OCI-LY3 (cell line): ENCODE data around the gene TRAF3.

ENCODE experiments used
- EZH2phosphoT487 ChIP-seq: fragments of 200-600 bp; shearing (Covaris generic); IDR thresholded peaks from 2 replicates; pipeline ENCODE4 v1.6.1; 2018; ENCODE audit warnings: antibody characterized with exemption, mixed run types, low read depth
- TF ChIP-seq, protein P1 (sequence below): fragments of 200-600, 300-600 bp; sonication (generic); IDR thresholded peaks from 2 replicates; pipeline ENCODE4 v1.5.1; 2014; ENCODE audit warnings: antibody characterized with exemption, low read length, low read depth

DNA sequence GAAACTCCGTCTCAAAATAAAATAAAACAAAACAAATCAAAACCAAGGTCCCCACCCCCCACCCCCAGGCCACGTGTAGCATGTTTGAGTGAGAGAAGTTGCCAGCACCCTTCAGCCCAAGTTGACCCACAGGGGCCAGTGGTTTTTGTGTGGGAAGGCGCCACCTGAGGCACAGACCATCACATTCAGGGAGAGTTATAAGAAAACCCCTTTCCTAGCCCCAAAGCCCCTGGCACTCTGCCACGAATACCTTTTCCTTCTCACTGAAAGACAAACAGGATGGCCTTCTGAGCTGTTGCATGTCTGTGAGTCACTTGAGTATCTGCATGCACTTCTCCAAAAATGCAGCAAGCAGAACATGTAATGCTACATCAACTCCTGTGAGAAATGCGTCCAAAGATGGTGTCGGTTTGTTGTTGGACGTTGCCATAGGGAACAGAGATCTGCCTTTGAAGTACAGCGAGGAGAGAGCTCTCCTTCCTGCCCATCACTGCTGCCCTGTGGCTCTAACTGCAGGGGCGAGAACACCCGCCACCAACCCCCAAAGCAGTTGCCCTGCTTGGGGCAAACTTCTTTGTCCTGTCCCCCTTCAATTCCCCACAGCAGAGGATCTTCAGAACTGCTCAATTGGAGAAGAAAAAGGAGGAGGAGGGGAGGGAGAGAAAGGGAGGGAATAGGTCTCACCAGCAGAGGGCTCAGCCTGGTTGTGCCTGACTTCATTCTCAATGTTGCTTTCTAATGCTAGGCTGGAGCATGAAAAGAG is 2.7 kb upstream of the TRAF3 start:
- TF ChIP-seq, protein P1, sequence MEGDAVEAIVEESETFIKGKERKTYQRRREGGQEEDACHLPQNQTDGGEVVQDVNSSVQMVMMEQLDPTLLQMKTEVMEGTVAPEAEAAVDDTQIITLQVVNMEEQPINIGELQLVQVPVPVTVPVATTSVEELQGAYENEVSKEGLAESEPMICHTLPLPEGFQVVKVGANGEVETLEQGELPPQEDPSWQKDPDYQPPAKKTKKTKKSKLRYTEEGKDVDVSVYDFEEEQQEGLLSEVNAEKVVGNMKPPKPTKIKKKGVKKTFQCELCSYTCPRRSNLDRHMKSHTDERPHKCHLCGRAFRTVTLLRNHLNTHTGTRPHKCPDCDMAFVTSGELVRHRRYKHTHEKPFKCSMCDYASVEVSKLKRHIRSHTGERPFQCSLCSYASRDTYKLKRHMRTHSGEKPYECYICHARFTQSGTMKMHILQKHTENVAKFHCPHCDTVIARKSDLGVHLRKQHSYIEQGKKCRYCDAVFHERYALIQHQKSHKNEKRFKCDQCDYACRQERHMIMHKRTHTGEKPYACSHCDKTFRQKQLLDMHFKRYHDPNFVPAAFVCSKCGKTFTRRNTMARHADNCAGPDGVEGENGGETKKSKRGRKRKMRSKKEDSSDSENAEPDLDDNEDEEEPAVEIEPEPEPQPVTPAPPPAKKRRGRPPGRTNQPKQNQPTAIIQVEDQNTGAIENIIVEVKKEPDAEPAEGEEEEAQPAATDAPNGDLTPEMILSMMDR: peak; percentile 79
- TF ChIP-seq EZH2phosphoT487: no peak
